ENCODE results near the gene HECTD4.

Gene HECTD4

DNA sequence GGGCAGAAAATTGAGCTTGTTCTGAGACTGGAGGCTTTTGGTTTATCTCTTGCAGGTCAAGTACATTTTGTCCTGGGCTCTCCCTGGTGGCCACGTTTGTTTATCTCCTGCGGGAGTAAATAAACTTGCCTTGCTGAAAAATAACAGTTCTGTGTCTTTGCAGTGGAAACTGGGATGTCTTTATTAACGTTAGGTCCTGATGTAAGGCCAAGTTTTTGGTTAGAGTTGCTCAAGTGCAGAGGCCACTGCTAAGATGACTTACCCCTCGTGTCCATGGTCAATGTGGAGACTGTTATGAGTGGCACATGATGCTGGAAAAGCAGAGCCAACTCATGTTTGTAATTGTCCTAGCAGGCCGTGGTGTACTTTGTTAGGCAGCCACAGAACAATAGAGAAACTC, 40.3 kb upstream of the HECTD4 start:
- peaks cover 35% of the 10 kb centered on the region for H3K36me3 ChIP-seq (ENCODE audit: control insufficient read depth, low read length)
- H3F3A ChIP-seq (ENCODE audit: control insufficient read depth, insufficient read depth) = peaks cover 3% of the 10 kb centered on the region; the same call in 1 of the 2 replicates
- H3K27ac ChIP-seq (ENCODE audit: low read depth, low read length) = no peak overlapping the region
- TF ChIP-seq EZH2phosphoT487 (IDR thresholded peaks at IDR 0.05; ENCODE audit: borderline replicate concordance, low read length) = no peak
- TF ChIP-seq CTCF (IDR thresholded peaks at IDR 0.05; ENCODE audit: low read depth, low read length, poor library complexity, severe bottlenecking) = no peak
- H3K9me3 ChIP-seq (ENCODE audit: control insufficient read depth, insufficient read depth, low read length) = no peaks in the 10 kb centered on the region
- no peaks in the 10 kb centered on the region for H3K27me3 ChIP-seq (ENCODE audit: control insufficient read depth, low read length)
- no peaks in the 10 kb centered on the region for H3K9me2 ChIP-seq (replicated peaks; ENCODE audit: control insufficient read depth, low read length)
- peaks cover 26% of the 10 kb centered on the region for H4K20me1 ChIP-seq (ENCODE audit: control insufficient read depth, insufficient read depth, low read depth, low read length)
- peaks cover 29% of the 10 kb centered on the region for H3K4me1 ChIP-seq (ENCODE audit: control insufficient read depth, low read length)
- peaks cover 95% of the 10 kb centered on the region for H3K79me2 ChIP-seq (ENCODE audit: control insufficient read depth, low read length)
- no peak overlapping the region for H3K4me3 ChIP-seq (ENCODE audit: low read length)
- H3K4me2 ChIP-seq (ENCODE audit: low read length) = no peak overlapping the region

- Histone ChIP-seq H3K36me3 (ENCODE audit: control insufficient read depth, low read length) (peaks cover 35% of the 10 kb centered on the region), H3K4me2 (ENCODE audit: low read length) (no peak overlapping the region), H3K9me3 (ENCODE audit: control insufficient read depth, insufficient read depth, low read length) (no peaks in the 10 kb centered on the region), H4K20me1 (ENCODE audit: control insufficient read depth, insufficient read depth, low read depth, low read length) (peaks cover 26% of the 10 kb centered on the region), H3K4me3 (ENCODE audit: low read length) (no peak overlapping the region), H3K79me2 (ENCODE audit: control insufficient read depth, low read length) (peaks cover 91% of the 10 kb centered on the region), H3F3A (ENCODE audit: control insufficient read depth, insufficient read depth) (peaks cover 3% of the 10 kb centered on the region; the same call in 1 of the 2 replicates), H3K27ac (ENCODE audit: low read depth, low read length) (no peak overlapping the region), H3K27me3 (ENCODE audit: control insufficient read depth, low read length) (no peaks in the 10 kb centered on the region), H3K9me2 (replicated peaks; ENCODE audit: control insufficient read depth, low read length) (no peaks in the 10 kb centered on the region), H3K4me1 (ENCODE audit: control insufficient read depth, low read length) (peaks cover 31% of the 10 kb centered on the region)
- TF ChIP-seq CTCF (IDR thresholded peaks at IDR 0.05; ENCODE audit: low read depth, low read length, poor library complexity, severe bottlenecking) (no peak), EZH2phosphoT487 (IDR thresholded peaks at IDR 0.05; ENCODE audit: borderline replicate concordance, low read length) (no peak)
These were observed 39.1 kb upstream of the HECTD4 start for GRCh38 chr12:112421363-112421762.

DNA sequence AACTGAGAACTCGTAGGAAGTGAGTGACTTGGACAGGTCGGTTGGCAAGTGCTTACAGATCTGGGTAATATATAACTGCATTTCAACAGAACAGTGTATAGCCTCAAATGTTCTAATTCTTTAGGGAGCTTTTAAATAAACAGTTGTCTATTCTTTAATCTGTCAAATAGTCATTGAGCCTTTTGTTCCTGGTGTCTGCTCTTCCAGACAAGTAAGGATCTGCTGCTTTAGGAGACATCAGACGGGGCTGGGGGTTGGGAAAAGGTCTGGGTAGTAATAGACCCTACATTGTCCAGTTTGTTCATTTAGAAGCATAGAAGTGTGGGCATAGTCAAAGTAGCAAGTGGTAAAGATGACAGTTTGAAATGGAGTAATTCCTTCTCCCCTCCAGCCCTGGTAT, 38.5 kb upstream of the HECTD4 start:
- Histone ChIP-seq H3K4me1 (ENCODE audit: control insufficient read depth, low read length) (peaks cover 31% of the 10 kb centered on the region), H3K79me2 (ENCODE audit: control insufficient read depth, low read length) (peaks cover 85% of the 10 kb centered on the region), H3F3A (ENCODE audit: control insufficient read depth, insufficient read depth) (peaks cover 3% of the 10 kb centered on the region; the same call in 1 of the 2 replicates), H3K4me3 (ENCODE audit: low read length) (0 out of 2 replicates have a peak overlapping the region, but pooled peaks have one; percentile 11), H3K9me3 (ENCODE audit: control insufficient read depth, insufficient read depth, low read length) (no peaks in the 10 kb centered on the region), H4K20me1 (ENCODE audit: control insufficient read depth, insufficient read depth, low read depth, low read length) (peaks cover 26% of the 10 kb centered on the region), H3K36me3 (ENCODE audit: control insufficient read depth, low read length) (peaks cover 34% of the 10 kb centered on the region), H3K4me2 (ENCODE audit: low read length) (peak overlapping the region; percentile 89), H3K27me3 (ENCODE audit: control insufficient read depth, low read length) (no peaks in the 10 kb centered on the region), H3K9me2 (replicated peaks; ENCODE audit: control insufficient read depth, low read length) (no peaks in the 10 kb centered on the region), H3K27ac (ENCODE audit: low read depth, low read length) (no peak overlapping the region)
- TF ChIP-seq EZH2phosphoT487 (IDR thresholded peaks at IDR 0.05; ENCODE audit: borderline replicate concordance, low read length) (no peak), CTCF (IDR thresholded peaks at IDR 0.05; ENCODE audit: low read depth, low read length, poor library complexity, severe bottlenecking) (no peak)
